GM20000 (cell line): ENCODE data around the gene PIP4P1.

Source experiments
- DNase-seq: peaks from one replicate; pipeline ENCODE4 v3.0.0; 2012; ENCODE audit warnings: low spot score
- TF ChIP-seq, protein P1 (sequence below): IDR thresholded peaks from 2 replicates; pipeline ENCODE4 v1.5.1; 2012; ENCODE audit warnings: mild to moderate bottlenecking, control low read depth; ENCODE audit errors: extremely low read depth, missing control alignments

Gene PIP4P1

DNA sequence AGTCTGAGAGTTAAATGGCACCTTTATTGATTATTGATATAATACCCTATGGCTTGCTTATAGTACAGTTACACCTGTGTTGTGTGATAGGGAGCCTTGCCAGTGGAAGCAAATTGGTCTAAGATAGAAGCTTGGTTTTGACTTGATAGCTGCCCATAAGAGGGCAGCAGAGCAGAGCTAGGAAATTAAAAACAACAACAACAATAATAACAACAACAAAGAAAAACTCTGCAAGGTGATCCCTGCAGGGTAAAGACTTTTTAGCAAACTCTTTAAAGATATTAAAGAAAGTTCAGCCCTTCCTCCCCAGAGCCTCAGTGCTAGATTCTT lies 26.1 kb upstream of the PIP4P1 start:
- no peak for DNase-seq
- TF ChIP-seq, protein P1, sequence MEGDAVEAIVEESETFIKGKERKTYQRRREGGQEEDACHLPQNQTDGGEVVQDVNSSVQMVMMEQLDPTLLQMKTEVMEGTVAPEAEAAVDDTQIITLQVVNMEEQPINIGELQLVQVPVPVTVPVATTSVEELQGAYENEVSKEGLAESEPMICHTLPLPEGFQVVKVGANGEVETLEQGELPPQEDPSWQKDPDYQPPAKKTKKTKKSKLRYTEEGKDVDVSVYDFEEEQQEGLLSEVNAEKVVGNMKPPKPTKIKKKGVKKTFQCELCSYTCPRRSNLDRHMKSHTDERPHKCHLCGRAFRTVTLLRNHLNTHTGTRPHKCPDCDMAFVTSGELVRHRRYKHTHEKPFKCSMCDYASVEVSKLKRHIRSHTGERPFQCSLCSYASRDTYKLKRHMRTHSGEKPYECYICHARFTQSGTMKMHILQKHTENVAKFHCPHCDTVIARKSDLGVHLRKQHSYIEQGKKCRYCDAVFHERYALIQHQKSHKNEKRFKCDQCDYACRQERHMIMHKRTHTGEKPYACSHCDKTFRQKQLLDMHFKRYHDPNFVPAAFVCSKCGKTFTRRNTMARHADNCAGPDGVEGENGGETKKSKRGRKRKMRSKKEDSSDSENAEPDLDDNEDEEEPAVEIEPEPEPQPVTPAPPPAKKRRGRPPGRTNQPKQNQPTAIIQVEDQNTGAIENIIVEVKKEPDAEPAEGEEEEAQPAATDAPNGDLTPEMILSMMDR: no peak

DNA sequence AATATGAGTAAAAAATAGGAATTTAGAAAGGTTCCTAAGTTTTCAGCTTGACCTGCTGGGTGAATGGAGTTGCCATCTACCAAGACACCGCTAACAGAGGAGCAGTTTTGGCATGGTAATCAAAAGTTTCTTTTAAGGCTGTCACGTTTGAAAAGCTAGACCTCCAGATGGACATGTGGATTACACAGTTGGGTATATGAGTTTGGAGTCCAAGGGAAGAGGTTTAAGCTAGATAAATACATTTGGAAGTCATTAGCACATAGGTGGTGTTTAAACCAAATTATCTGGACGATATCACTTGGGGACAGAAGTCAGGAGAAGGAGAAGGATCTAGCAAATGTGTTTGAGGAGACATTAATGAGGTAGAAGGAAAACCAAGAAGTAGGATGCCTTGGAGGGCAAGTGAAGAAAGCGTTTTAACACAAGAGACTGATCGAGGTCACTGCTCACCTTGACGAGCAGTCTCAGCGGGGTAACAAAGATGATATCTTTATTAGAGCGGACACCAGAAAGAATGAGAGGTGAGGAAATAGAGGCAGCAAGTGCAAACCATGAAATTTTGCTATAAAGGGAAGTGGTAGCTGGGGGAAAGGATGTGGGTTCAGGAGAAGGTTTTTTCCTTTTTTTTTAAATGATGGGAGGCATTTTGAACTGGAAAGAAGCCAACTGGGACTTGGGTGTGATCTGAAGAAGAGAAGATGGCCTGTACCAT lies 25.6 kb upstream of the PIP4P1 start:
- no peak for DNase-seq
- TF ChIP-seq, protein P1: no peak

DNA sequence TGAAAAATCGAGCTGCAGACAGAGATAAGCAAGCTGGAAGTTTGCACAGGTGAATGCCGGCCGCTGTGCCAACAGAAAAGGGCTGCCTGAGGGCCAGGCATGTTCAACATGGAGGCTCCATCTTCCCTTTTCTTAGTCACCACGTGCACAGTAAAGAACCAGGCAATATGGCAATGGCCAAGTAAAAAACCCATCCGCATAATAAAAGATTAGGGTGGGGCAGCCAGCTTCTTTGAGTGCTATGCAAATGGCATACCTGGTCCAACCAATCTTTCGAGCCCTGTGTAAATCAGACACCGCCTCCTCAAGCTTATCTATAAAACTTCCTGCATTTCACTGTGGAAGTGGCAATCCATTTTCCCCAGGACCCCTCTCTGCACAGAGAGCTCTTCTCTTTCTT lies 24.7 kb upstream of the PIP4P1 start:
- no peak for DNase-seq
- TF ChIP-seq, protein P1: no peak

DNA sequence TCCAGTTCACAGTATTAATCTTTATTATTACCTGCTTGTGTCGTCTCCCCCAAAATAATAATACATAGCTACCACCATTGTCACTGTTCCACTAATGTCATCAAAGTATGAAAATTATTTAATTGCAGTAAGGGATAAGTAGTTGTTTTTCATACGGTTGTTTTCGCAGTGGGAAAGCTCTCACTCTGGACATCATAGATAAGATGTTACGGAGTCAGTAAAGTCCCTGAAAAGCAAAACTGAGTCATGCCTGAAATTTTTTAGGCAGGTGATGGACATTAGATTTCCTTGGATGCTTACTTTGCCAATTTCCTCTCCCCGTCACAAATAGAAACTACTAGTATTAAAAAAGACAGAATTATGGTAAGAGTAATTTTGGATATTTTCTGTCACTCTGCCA lies 21.1 kb upstream of the PIP4P1 start:
- TF ChIP-seq, protein P1: no peak
- DNase-seq: no peak

DNA sequence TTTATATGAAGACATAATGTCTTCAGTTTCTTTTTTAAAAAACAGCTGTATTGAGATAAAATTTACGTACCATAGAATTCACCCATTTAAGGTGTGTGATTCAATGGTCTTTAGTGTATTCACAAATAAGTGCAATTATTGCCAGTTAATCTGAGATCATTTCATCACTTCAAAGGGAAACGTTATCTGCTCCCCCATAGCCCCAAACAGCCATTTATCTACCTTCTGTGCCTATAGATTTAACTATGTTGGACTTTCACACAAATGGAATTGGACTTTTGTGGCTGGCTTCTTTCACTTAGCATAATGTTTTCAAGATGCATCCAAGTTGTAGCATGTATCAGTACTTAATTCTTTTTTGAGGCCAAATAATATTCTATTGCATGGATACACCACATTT lies 17.7 kb upstream of the PIP4P1 start:
- TF ChIP-seq, protein P1: no peak
- DNase-seq: no peak

DNA sequence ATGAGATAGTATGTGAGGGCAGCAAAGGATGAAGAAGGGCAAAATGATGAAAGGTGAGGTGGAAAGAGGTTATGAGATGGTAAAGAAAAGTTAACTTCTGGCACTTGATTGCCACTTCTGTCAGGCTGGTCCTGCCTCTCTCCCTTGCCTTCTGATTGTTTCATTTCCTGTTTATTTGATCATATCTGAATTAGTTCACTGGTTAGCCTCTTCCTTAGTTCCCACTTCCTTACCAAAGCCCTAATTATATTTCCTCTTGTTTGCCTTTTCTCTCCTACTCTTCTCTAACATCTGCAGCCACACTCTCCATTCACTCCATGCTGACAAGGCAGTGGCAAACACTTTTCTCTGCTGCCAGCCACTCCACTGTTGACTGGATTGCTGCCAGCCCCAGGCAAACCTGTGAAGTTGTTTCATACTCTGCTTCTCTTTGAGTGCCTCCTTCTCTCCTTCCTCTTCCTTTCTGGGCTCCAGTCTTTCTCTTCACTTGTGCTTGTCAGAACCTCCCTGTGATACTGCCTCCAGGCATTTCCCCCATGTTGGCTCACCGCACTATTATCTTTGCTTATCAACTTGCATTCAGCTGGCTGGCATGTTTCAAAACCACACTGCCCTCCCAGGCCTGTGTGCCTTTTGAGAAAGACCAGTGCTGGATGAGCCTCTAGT lies 16.1 kb upstream of the PIP4P1 start:
- TF ChIP-seq, protein P1: no peak
- DNase-seq: no peak

DNA sequence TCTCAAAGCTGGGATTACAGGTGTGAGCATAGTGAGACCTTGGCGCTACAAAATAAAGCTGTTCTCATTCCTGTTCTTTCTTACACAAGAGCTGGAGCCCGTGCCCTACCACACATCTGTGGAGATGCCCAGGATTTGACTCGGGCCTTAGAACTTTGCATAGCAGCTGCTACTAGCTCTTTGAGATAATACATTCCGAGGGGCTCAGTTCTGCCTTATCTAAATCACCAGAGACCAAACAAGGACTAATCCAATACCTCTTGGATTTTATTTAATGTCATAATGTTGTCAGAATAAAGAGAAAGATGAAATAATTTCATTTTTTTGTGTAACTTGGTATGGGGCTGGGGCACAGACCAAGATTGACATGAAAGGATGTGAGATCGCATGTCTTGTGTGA lies 15.5 kb upstream of the PIP4P1 start:
- DNase-seq: no peak
- TF ChIP-seq, protein P1: no peak
